Fibroblast of skin of back (primary cell): Measurements from ENCODE around the gene SHQ1.
A peak's percentile ranks its signal among the peaks of the same experiment; 100 is the strongest.
"Not testable (repeated sequence)": the region's sequence is repeated elsewhere in the genome, so short reads cannot be mapped to it uniquely, and the experiment has no call there.

Experiments
- DNase-seq: peaks from one replicate; pipeline ENCODE4 v3.0.0-alpha.2; 2013

Gene SHQ1

DNA sequence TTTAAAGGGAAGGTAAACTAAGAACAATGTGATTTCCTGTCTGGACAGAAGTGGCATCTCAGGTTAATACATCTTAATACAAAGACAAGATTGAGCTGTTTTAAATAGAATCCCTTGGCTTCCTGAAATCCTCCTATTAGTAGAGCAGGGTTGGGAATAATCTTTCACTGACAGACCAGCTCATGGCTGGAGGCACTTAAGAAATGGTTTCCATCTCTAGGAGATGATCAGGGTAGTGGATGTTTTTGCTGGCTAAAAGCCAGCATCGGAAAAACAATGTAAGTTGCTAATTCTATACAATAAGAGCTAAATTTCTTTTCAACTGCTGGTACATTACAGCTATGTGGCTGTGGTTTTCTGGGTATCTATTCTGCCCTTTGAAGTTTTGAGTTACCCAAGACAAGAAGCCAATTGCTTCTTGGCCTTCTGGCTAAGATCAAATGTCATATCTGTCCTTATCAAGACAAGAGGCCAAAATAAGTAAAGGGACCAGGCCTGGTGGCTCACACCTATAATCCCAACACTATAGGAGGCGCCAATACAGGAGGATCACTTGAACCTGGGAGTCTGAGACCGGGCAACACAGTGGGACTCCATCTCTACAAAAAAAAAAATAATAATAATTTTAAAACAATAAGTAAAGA is 49.6 kb downstream of the SHQ1 start:
- peak; percentile 50 for DNase-seq

DNA sequence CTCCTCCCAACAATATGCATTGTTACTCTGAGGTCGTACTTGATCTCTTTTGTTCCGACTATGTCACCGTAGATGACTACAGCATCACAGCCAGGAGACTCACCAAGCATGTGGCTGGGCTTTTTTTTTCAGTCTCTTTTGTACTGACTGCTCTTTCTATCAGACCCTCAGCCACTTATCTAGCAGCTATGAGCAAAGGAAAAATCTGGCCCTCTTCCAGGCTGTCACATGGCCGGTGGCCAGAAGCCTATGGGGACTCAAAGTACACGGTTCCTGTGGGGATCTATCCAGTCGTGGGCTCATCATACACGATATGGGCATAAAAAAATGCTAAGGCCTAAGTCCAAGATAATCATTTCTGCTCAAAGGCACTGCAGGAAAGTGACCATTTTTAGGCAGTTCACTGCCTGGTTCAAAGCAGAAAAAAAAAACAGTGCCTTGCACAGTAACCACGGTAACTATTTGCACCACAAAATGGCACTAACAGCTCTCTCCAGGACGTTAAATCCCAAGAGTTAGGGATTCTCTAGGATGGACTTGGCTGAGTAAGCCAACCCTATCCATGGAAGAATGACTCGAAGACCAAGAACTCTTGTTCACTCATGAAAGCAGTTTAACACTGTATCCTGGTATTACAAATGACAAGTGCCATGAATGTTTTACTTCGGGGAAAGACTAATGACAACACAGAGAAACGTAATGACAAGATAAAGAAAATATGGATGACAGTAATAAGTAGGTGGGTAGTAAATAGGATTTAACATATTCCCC is 50.3 kb downstream of the SHQ1 start:
- peak; percentile 91 for DNase-seq

DNA sequence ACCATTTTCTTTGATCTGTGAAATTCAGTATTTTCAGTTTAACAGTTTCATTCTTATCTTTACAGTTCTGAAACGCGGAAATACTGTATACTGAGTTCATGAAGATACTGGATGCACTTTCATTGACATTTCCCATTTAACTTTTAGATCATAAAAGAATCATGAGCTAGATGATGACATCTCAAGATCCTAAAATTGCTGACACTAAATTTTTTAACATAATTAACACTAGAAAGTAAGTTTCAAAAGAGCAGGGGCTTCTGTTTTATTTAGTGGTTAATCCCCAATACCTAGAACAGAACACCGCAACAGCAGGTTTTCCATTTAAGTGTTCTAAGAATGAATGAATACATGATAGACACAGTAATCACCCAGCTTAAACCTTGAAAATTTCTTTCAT is 54.2 kb downstream of the SHQ1 start:
- DNase-seq: no peak

DNA sequence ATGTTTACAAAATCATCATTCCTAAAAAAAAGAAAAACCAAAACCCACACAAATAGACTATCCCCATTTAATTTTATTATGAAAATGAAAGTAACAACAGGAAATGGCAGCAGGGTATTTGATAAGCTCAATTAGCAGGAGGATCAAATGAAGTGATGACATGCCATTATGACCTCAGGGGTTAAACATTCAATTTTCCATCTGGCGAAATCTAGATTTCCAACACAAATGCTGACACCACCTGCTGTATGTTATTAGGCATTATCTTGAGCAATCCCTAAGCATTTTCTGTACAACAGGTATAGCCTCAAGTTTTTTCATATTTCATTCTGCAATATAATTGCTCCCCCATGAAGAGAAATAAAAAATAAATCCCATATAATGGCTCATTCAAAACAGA is 57.1 kb downstream of the SHQ1 start:
- DNase-seq: no peak

DNA sequence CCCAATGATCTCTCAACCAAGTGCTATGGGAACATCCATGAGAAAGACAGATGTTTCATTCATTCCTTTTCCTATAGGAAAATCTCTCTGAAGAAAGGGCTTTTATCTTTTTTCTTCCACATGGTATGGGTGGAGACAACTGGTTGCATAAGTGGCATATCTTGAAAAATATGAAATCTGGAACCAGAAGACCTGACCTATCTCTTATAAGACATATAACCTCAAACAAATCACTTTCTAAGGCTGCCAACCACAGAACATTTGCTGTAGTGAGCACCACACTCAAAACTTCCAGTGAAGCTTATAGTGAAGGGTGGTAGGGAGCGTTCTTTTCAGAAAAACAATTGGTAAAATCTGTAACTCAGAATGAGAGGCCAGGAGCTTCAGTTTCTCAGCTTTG is 58.5 kb downstream of the SHQ1 start:
- no peak for DNase-seq

DNA sequence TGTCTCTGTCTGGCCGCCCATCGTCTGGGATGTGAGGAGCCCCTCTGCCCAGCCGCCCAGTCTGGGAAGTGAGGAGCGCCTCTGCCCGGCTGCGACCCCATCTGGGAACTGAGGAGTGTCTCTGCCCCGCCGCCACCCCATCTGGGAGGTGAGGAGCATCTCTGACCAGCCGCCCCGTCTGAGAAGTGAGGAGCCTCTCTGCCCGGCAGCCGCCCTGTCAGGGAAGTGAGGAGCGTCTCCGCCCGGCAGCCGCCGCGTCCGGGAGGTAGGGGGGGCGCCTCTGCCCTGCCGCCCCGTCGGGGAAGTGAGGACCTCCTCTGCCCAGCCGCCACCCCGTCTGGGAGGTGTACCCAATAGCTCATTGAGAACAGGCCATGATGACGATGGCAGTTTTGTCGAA is 60.0 kb downstream of the SHQ1 start:
- not testable (repeated sequence) for DNase-seq

DNA sequence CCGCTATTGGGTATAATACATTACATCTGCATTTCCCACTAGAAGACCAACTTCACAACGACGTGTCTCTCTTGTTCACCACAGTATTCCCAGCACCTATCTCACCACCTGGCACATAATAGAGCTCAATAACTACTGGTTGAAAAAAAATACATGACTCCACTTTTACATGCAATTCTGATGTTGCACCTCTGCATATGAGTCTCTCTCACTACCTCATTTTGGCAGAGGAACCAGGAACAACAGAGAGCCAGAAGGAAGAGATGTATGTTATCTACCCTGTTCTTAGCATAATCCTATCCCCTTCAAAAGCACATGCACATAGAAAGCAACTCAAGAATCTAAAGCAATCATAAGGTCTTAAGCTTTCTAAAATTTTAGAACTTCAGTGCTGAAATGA is 61.6 kb downstream of the SHQ1 start:
- no peak for DNase-seq

DNA sequence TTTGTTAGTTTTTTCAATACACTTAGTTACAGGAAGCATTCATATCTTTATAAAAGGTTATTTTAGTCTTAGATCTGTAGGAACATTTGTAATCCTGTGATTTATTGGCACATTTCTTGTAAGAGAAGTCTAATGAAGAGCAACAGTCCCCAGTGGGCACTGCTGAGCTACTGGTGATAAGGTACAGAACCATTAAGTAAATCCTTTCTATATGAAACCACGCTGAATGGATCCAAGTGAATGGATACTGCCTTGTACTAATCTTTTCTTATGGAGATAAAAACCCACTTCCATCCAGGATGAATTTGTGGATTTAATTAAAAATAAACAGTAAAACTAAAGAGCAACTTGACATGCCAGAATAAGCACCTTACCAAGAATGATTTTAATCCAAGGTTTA is 64.0 kb downstream of the SHQ1 start:
- no peak for DNase-seq

DNA sequence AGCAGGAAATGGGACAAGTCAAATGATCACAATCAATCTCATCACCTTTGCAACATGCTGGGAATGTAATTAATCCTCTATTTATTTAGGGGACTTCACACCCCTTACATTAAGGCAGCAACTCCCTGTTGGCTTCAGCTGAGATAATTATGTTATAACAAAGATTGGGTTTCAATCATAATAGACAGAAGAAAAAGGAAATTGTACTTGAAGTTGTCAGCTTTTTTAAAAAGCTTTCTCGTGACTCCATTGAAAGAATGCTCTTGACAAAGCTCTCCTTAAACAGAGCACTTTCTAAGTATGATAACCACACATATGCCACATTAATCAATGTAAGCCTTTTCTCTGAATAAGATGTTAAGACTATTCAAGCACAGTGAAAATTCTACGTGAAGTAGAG is 65.7 kb downstream of the SHQ1 start:
- DNase-seq: no peak

DNA sequence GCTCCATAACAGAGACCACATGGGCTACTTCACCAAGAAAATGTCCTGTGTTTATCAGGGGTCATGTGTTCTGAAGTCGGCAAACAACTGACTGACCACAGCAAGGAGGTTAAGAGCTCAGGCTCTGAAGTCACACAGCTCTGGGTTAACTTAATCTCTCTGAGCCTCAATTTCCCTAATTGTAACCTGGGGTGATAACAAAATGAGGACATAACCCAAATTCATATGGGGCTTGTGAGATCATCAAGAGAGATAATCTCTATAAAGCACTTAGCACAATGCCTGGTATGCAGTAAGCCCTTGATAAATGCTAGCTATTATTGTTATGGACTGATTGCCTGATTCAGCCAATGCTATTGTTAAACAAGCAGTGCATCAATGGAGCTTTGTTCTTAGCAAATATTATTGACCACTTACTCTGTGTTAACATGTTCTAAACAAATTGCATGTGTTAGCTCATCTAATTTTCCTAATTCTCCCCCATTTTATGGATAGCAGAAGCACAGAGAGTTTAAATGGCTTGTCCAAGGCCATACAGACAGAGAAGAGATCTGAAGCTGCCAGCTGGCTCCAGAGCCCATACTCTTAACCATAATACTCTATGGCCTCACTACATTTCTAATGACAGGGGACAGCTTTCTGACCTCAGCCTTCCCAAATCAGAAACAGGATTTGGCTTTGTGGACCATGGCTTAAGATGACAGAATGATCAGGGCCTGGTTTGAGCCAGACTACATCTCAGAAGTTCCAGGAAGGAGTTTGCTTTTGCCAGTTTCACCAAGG is 78.3 kb downstream of the SHQ1 start:
- no peak for DNase-seq

DNA sequence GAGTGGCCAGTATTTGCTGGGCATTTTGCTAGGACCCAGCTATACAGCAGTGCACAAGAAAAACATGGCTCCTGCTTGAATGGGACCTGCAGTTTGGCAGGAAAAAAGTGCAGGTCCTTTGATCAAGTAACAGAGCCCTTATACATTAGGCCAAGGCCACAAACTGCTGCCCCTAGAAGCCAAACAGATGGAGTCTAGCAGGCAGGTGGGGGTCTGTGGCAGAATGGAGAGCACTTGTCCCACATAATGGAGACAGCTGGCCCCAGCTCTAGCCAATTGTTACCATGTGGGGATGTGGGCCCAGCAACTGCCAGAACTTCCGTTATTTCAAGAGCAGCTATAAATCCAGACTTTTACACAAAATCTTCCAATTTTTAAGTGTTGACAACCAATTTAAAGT is 79.3 kb downstream of the SHQ1 start:
- DNase-seq: no peak

DNA sequence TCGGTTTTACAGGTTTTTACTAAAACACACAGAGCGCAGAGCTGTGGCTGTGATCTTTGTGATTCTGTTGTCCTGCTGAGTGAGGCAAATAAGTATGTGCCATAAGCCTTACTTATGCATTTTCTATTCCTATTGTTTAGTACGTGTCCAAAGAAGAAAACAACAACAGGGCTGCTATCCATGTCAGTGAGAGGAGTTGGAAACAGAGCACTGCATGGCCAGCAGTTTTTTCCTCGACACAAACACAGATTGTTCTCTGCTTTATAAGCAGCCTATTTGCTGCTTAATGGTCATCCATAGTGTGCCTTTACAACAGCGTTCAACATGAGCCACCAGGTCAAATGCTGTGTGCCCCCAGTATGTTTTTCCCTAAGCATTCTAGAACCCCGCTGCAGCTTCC is 79.8 kb downstream of the SHQ1 start:
- DNase-seq: no peak

DNA sequence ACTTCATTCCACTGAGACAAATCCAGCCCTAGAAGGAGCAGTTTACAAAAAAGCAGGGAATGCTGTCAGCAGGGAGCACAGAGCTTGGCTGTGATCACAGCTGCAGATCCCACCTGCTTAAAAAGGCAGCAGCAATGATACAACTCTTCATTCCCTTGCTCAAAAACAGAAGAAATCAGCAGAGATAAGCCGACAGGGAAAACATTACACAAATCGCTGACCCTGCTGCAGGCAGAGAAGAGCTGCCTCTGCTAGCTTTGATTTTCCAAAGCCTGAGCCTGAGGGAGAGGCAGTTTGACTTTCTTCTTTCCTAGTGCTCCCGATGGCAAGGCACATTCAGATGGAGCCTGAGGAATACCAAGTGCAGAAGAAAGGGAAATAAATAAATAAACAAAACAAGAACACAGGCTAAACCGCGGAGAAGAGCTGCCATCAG is 80.2 kb downstream of the SHQ1 start:
- DNase-seq: no peak

DNA sequence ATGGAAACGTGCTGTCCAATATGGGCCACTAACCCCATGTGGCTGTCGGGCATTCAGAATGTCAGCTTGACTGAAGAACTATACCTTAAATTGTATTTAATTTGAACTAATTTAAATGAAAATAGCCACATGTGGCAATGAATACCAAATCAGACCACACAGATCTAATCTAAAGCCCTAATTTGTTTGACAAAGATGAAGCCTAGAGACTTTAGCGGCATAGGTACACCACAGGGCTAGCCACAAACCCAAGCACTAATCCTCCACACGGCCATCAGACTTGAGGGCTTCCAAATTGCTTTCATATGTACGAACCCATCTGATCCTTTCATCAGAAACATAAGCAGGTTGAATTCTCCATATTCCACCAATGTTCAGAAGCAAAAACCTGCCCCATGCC is 81.4 kb downstream of the SHQ1 start:
- DNase-seq: no peak

DNA sequence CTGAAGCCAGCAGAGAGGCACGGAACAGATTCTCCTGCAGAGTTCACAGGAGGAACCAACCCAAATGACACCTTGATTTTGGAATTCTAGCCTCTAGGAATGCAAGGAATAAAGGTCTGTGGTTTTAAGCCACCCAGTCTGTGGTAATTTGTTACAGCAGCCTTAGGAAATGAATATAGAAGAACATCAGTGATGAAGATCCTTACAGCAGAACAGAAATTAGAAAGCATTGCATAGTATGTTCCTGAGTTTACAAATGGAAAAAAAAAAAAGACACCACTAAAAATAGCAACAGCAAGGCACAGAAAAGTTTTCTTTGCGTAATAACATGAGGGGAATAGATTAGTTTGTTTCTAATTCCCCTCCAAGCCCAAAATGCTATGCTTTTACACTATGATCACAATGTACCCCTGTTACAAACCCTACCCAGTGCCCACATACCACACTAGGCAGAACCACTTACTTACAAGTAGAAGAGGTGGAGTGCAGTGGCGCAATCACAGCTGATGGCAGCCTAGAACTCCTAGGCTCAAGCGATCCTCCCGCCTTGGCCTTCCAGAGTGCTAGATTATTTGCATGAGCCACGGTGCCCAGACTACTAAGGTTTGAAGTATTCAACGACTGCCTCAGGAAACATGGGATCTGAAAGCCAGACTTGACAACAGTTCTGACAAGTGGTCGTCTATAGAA is 84.3 kb downstream of the SHQ1 start:
- peak; percentile 8 for DNase-seq

DNA sequence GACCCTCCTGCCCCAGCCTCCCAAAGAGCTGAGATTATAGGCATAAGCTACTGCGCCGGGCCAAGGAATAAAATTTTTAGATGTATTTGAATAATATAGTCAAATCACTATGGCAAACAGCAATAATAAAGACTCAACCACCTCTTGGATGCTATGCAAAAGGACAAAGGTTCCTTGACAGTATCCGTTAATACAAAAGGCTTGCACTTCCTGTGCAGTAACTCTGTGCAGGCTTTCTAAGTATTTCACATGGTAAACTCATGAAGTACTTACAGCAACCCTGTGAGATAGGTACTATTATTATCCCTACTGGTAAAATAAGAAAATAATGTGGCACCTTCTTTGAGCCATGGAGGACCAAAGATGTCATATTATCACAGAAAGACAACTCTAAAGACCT is 86.8 kb downstream of the SHQ1 start:
- DNase-seq: no peak

DNA sequence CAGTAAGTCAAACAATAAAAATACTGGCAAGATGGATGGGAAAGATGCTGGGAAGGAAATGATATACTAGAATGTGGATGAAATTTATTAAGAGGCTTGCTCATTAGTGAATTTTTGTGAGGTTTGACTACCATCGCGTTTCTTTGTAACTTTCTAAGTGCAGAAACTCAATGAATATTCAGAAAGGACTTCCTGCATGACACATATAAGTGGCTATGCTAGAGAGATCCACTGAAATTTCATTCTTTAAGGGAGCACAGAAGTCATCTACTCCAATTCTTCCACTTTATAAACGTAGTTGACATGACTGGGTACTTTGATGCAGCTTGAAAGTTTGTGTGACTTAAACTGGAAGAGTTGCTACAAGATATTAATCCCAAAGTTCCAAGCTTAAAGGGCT is 88.0 kb downstream of the SHQ1 start:
- DNase-seq: no peak

DNA sequence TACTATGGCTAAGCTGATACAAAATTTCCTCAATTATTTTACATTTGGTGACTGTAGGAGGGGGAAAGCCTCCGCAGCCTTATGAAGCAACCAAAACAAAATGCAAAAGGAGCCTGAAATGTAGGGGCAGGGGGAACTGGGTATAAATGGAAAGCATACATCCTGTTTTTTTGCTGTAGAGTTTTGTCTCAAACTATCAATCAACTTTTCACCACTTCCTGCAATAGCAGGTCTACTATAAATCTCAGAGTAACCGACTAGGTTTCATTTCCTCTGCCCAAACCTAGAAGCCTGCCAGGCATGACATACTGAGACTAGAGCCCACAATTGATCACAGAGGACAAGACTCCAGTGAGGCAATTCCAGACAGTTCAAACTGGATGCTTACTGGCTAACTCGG is 91.3 kb downstream of the SHQ1 start:
- no peak for DNase-seq

DNA sequence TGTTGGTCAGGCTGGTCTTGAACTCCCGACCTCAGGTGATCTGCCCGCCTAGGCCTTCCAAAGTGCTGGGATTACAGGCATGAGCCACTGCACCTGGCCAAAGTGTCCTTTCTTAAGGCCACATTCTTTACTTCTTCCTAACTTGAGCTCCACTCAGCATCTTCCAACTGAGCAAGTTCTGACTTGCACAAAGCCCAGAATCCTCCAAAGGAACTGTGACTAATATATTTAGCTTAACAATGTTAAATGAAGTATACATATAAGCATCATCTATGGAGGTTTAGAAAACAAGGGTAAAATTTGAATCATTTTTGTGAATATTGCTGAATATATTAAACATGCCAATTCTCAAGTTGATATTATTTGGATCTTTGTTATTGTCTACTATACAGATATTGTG is 93.7 kb downstream of the SHQ1 start:
- DNase-seq: no peak

DNA sequence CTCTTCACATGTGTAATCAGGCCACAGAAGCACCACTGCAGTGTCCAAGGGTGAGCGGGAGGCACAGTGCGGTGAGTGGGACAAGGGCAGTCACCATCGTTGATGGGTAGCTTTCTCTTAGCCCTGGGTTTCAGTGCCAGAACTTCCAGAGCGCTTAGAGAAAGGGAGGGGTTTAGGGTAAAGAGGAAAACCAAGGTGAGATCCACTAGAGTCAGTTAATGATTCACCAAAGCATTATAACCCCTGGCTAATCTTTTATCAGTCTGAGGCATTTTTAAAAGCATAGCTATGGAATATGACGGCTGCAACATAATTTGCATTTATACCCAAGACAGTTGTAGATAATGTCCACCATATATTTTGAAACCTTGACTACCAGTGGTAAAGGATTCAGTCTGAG is 94.8 kb downstream of the SHQ1 start:
- no peak for DNase-seq

DNA sequence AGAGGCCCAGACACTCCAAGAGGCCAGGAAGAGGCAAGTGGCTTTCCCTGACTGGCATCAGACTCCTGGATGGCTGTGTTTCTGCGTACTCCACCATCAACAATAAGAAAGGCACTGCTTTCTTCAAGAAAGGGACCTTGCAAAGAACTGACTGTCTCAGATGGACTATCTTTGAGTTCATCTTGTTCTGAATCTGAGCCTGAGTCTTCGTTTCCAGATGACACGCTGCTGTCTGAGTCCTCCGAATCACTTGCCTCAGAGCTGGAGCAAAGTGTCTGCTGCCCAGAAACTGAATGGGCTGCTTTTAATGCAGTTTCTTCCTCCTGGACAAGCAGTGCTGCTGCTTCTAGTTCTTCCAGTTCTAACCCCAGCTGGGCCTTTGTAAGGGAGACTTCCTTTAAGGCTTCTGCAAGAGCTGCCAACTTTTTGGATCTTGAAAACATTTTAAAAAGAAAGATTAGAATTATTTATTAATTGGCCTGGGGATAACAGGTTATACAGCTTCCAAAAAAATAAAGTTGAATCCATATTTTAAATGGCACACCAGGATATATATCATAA is 97.8 kb downstream of the SHQ1 start:
- DNase-seq: no peak

DNA sequence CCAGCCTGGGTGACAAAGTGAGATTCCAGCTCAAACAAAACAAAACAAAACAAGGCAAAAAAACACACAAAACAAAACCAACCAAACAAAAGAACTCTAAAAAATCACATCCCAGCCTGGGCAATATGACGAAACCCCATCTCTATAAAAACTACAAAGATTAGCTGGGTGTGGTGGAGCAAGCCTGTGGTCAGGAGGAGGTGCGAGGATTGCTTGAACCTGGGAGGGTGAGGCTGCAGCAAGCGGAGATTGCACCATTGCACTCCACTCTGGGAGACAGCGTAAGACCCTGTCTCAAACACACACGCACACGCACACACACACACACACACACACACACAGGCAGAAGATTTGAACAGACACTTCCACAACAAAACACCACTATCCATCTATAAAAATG is 99.6 kb downstream of the SHQ1 start:
- DNase-seq: no peak
